ENCODE data around the gene PGK1.
A peak's percentile ranks its signal among the peaks of the same experiment; 100 is the strongest.
"Not testable (repeated sequence)": the region's sequence is repeated elsewhere in the genome, so short reads cannot be mapped to it uniquely, and the experiment has no call there.

The PGK1 gene

GRCh38 chrX:78103623-78104446 lies at the start of gene PGK1:
TSS of gene PGK1 (plus strand) at chrX:78104248. CDS start at chrX:78104341, 93 bp downstream.
- peak; percentile 96 for DNase-seq (ENCODE audit: low spot score)

GRCh38 chrX:78063687-78064086 lies 40.4 kb upstream of the PGK1 start:
- DNase-seq (ENCODE audit: low spot score) = no peak

DNA sequence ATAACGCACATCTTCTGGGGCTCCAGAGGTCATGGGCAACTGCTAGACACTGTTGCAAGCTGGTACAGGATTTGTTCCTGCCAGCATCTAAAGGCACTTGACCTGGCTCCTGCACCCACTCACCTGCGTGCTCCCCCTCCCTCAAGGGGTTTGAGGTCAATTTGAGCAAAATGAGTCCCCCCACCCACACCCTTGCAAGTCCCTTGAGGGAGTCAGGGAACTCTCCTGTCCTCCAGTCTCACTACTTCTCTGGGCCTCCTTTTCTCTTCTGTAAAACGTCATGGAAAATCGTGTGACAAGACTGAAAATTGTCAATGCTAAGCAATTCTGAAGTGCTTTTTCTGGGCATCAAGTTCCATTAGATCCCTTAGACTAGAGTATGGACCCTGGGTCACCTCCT lies 39.9 kb upstream of the PGK1 start:
- DNase-seq (ENCODE audit: low spot score) = no peak

GRCh38 chrX:78064698-78065601 lies 39.1 kb upstream of the PGK1 start:
- not testable (repeated sequence) for DNase-seq (ENCODE audit: low spot score)

- DNase-seq (ENCODE audit: low spot score) = no peak
These were observed 37.9 kb upstream of the PGK1 start for GRCh38 chrX:78066110-78066509.

DNA sequence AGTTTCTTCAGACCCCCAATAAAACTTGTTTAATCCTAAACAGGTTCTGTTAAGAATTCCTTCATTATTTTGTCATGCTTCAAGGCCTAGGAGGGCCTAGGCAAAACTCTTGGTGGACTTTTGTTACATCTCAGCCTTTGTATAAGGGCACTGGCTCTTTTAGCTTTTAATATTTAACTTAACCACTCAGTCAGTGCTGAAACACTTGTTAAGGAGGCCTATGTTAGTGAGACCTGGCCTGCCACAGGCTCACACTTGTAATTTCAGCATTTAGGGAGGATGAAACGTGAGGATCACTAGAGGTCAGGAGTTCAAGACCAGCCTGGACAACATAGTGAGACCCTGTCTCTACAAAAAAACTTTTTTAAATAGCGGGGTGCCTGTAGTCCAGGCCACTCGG lies 32.7 kb upstream of the PGK1 start:
- DNase-seq (ENCODE audit: low spot score) = no peak

DNA sequence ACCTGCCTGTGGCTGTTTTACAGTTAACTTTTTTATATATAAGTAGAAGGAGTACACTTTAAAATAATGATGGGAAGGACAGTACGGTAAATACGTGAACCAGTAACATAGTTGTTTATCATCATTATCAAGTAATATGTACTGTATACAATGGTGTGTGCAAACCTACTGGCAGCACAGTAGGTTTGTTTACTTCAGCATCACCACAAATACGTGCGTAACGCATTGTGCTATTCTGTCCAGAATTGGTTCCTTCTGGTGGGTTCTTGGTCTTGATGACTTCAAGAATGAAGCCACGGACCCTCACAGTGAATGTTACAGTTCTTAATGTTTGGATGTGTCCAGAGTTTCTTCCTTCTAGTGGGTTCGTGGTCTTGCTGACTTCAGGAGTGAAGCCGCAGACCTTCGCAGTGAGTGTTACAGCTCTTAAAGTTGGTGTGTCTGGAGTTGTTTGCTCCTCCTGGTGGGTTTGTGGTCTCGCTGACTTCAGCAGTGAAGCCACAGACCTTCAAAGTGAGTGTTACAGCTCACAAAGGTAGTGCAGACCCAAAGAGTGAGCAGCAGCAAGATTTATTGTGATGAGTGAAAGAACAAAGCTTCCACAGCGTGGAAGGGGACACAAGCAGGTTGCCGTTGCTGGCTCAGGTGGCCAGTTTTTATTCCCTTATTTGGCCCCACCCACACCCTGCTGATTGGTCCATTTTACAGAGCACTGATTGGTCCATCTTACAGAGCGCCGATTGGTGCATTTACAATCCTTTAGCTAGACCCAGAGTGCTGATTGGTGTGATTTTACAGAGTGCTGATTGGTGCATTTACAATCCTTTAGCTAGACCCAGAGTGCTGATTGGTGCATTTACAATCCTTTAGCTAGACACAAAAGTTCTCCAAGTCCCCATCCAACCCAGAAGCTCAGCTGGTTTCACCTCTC lies 30.6 kb upstream of the PGK1 start:
- DNase-seq (ENCODE audit: low spot score) = not testable (repeated sequence)

DNA sequence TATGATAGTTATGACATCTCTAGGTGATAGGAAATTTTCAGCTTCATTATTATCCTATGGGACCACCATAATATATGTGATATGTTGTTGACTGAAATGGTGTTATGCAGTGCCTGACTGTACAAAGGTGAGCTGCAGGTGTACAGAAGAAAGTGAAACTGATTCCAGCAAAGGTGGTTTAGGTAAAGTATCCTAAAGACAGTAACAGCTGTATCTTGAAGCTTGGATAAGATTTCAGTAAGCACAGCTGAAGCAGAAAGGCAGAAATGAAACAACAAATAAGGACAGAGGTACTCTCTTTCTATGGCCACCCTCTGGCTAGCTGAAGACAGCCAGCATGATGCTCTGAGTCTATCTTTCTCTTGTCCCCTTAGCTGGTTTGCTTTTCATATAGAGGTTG lies 30.0 kb upstream of the PGK1 start:
- DNase-seq (ENCODE audit: low spot score) = no peak

DNA sequence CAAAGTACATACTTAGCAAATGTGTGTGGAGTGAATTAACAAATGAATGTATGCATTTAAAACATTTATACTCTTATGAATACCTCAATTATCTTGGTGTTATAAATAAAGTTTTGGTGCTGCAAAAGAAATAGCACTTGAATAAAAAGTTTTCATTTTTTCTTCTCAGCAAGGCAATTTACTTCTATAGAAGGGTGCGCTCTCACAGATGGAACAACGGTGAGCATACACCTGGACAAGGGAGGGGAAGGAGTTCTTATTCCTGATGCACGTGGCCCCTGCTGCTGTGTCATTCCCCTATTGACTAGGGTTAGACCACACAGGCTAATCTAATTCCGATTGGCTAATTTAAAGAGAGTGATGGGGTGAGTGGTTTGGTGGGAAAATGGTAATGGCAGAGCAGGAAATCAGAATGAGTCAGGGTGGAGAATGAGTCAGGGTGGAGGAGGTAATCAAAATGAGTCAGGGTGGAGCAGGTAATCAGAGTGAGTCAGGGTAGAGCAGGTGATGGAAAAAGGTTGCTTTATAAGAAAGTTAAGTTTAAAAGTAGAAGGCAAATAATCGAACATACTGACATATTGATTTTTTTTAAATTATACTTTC lies 28.2 kb upstream of the PGK1 start:
- DNase-seq (ENCODE audit: low spot score) = no peak

GRCh38 chrX:78081413-78081812 lies 22.6 kb upstream of the PGK1 start:
- DNase-seq (ENCODE audit: low spot score) = not testable (repeated sequence)

- DNase-seq (ENCODE audit: low spot score) = no peak
These were observed 11.8 kb upstream of the PGK1 start for GRCh38 chrX:78092296-78092695.

GRCh38 chrX:78098108-78098507 lies 5.9 kb upstream of the PGK1 start:
- DNase-seq (ENCODE audit: low spot score) = no peak

- no peak for DNase-seq (ENCODE audit: low spot score)
These were observed 2.0 kb upstream of the PGK1 start for GRCh38 chrX:78102091-78102490.

GRCh38 chrX:78103001-78103622 lies 936 bp upstream of the PGK1 start:
- no peak for DNase-seq (ENCODE audit: low spot score)

DNA sequence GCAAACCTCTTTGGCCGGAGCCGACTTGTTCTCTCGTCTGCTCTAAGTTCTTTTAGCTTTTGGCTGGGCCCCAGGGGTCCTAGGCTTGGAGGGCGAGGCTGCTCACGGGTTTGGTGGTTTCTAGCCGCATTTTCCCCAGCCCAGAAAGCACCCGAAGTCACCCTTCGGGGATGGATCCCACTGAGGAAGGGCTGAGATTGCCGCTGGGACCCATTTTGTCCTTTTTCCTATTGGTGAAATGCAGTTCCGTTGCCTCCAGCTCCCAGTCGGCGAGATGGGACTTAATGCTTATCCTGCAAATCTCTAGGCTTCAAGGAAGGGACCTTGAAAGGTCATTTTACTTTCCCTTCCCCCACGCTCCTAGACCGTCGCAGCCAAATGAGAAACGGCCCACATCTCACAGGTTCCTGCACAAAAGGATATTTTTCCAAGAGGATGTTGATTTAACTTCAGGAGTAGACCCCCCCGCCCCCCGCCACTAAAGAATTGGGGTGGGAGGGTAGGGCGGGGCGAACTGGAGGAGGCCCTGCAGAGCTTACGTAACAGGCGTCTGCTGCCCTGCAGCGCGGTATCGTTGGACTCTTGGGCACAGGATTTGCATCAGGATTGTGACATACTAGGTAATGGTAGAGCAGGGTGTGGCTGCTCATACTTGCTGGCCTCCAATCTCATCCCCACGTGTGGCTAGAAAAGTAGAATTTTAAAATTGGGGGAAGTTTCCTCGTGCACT lies 564 bp downstream of the PGK1 start:
- no peak for DNase-seq (ENCODE audit: low spot score)

DNA sequence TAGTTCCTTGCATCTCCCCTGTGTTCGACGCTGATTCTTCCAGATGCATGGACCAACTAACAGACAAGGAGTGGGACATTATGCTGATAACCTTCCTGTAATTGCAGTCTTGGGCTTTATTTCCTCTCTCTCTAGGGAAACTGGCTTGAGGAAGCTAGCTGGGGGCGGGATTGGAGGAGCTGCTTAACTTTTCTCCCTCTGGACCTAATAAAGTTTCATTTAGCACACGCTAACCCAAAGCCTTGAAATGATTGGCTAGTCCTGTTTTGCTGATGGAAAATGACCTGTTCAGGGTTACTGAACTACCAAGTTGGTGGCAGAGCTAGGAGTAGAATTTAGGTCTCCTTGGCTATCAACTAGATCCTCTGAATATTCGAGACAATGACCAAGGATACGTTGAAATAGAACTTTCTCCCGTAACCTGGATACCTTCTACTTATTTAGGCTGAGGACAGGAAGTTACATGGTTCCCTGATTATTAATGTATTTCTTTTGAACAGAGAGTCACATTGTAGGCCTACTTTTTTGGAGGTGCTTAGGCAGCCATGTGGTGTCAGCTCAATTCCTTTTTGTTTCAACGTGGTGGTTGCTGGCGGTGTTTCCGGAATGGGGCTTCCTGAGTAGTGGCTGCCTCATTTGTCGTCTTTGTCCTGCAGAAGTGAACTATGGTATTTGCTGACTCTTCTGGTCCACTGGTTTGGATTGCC lies 2.0 kb downstream of the PGK1 start:
- DNase-seq (ENCODE audit: low spot score) = no peak

GRCh38 chrX:78106651-78106986 lies 2.6 kb downstream of the PGK1 start:
- no peak for DNase-seq (ENCODE audit: low spot score)

DNA sequence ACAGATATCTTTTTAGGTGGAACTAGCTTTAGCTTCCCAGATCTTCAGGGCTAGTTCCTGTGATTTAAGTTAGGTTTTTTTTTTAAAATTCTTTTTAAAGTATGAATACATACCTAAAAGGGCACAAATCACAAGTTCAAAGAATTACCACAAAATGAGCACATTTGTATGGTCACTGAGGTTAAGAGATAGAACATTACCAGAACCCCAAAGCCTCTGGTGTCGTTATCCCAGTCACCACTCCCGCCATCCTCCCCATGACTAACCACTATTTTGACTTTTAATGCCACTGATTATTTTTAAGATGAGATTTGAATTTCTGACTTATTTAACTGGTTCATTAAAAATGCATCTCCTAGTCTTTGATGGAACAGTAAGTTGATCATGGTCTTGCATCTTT lies 5.4 kb downstream of the PGK1 start:
- DNase-seq (ENCODE audit: low spot score) = no peak

DNA sequence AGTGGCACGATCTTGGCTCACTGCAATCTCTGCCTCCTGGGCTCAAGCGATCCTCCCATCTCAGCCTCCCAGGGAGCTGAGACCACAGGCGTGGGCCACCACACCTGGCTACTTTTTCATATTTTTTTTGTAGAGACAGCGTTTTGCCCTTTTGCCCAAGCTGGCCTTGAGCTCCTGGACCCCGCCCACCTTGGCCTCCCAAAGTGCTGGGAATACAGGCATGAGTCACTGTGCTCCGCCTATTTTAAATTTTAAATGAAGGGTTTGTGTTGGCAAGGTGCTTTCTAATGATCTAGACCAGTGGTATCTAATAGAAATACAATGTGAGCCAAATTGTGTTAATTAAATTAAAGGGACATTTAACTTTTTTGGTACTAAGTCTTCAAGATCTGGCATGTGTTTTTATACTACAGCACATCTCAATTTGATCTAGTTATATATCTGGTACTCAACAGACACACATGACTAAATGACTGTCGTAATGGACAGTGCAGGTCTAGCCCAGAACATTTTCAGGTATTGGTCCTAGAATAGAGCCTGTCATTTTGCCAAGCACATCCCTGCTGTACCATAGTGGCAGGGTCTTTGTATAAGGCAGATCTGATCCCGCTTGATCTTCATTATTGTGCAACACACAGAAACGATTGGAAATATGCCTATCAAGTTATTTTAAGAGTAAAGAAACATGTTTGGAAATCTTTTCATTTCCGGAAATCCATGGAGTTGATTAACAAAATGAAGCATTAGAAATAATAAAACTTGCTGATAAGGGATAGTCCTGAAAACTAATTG lies 7.3 kb downstream of the PGK1 start:
- DNase-seq (ENCODE audit: low spot score) = no peak

Data from left forelimb (tissue), 1 donor.